HL-60 (cell line): ENCODE measurements around the gene FAM107B.
A peak's percentile ranks its signal among the peaks of the same experiment; 100 is the strongest.

Source experiments
- DNase-seq, 2 experiments: peaks; one replicate each; pipeline ENCODE4 v3.0.0-alpha.2; 2010 to 2020; ENCODE audit warnings: low read depth in 1 of 2, low spot score in 1 of 2
- H3K27ac ChIP-seq: fragments of 250-450 bp; sonication (Bioruptor Pico); replicated peaks from 2 replicates; pipeline ENCODE4 v1.5.1; 2020; ENCODE audit warnings: mild to moderate bottlenecking, moderate library complexity
- H3K27me3 ChIP-seq: fragments of 250-450 bp; sonication (Bioruptor Pico); 2 replicates; pipeline ENCODE4 v1.5.1; 2021; ENCODE audit warnings: mild to moderate bottlenecking, moderate library complexity; ENCODE audit not compliant: insufficient read depth, poor library complexity, severe bottlenecking
- H3K4me3 ChIP-seq: replicated peaks from 2 replicates; pipeline ENCODE4 v1.5.1; 2011; ENCODE audit warnings: mild to moderate bottlenecking, control low read depth, low read length; ENCODE audit not compliant: insufficient read depth
- GABPA ChIP-seq: IDR thresholded peaks from 2 replicates; pipeline ENCODE4 v1.6.1; 2012; ENCODE audit warnings: low read depth
- POLR2AphosphoS5 ChIP-seq: IDR thresholded peaks from 2 replicates; pipeline ENCODE4 v1.6.1; 2012; ENCODE audit warnings: low read depth
- SPI1 ChIP-seq: IDR thresholded peaks from 2 replicates; pipeline ENCODE4 v1.6.1; 2012; ENCODE audit warnings: low read depth, mild to moderate bottlenecking, borderline replicate concordance
- TF ChIP-seq, protein P1 (sequence below): IDR thresholded peaks from 2 replicates; pipeline ENCODE4 v1.6.1; 2012; ENCODE audit warnings: low read depth; ENCODE audit not compliant: insufficient replicate concordance
- TF ChIP-seq, protein P2 (sequence below): IDR thresholded peaks from one replicate; pipeline ENCODE4 v1.5.1; 2011; ENCODE audit warnings: low read length, control low read depth, inconsistent platforms; ENCODE audit not compliant: insufficient read depth

FAM107B gene

DNA sequence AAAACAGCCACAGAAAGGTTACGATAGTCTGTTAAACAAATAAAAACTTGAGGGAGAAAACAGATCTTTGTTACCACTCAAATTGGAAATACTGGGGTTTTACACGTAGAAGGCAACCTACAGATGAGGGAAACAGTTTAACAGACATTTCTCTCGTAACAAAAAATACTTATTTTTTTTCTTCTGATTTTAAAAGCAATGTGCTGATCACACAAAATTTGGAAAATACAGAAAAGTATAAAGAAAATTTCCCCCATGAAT, 211.7 kb downstream of the FAM107B start:
- Histone ChIP-seq H3K27ac (no peak overlapping the region), H3K4me3 (no peak overlapping the region), H3K27me3 (no peaks in the 10 kb centered on the region)
- TF ChIP-seq, protein P1, sequence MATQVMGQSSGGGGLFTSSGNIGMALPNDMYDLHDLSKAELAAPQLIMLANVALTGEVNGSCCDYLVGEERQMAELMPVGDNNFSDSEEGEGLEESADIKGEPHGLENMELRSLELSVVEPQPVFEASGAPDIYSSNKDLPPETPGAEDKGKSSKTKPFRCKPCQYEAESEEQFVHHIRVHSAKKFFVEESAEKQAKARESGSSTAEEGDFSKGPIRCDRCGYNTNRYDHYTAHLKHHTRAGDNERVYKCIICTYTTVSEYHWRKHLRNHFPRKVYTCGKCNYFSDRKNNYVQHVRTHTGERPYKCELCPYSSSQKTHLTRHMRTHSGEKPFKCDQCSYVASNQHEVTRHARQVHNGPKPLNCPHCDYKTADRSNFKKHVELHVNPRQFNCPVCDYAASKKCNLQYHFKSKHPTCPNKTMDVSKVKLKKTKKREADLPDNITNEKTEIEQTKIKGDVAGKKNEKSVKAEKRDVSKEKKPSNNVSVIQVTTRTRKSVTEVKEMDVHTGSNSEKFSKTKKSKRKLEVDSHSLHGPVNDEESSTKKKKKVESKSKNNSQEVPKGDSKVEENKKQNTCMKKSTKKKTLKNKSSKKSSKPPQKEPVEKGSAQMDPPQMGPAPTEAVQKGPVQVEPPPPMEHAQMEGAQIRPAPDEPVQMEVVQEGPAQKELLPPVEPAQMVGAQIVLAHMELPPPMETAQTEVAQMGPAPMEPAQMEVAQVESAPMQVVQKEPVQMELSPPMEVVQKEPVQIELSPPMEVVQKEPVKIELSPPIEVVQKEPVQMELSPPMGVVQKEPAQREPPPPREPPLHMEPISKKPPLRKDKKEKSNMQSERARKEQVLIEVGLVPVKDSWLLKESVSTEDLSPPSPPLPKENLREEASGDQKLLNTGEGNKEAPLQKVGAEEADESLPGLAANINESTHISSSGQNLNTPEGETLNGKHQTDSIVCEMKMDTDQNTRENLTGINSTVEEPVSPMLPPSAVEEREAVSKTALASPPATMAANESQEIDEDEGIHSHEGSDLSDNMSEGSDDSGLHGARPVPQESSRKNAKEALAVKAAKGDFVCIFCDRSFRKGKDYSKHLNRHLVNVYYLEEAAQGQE, result no peak
- no peak for TF ChIP-seq SPI1
- TF ChIP-seq GABPA, result no peak
- no peak for TF ChIP-seq POLR2AphosphoS5
- TF ChIP-seq, protein P2, sequence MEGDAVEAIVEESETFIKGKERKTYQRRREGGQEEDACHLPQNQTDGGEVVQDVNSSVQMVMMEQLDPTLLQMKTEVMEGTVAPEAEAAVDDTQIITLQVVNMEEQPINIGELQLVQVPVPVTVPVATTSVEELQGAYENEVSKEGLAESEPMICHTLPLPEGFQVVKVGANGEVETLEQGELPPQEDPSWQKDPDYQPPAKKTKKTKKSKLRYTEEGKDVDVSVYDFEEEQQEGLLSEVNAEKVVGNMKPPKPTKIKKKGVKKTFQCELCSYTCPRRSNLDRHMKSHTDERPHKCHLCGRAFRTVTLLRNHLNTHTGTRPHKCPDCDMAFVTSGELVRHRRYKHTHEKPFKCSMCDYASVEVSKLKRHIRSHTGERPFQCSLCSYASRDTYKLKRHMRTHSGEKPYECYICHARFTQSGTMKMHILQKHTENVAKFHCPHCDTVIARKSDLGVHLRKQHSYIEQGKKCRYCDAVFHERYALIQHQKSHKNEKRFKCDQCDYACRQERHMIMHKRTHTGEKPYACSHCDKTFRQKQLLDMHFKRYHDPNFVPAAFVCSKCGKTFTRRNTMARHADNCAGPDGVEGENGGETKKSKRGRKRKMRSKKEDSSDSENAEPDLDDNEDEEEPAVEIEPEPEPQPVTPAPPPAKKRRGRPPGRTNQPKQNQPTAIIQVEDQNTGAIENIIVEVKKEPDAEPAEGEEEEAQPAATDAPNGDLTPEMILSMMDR, result no peak
- no peak for DNase-seq

DNA sequence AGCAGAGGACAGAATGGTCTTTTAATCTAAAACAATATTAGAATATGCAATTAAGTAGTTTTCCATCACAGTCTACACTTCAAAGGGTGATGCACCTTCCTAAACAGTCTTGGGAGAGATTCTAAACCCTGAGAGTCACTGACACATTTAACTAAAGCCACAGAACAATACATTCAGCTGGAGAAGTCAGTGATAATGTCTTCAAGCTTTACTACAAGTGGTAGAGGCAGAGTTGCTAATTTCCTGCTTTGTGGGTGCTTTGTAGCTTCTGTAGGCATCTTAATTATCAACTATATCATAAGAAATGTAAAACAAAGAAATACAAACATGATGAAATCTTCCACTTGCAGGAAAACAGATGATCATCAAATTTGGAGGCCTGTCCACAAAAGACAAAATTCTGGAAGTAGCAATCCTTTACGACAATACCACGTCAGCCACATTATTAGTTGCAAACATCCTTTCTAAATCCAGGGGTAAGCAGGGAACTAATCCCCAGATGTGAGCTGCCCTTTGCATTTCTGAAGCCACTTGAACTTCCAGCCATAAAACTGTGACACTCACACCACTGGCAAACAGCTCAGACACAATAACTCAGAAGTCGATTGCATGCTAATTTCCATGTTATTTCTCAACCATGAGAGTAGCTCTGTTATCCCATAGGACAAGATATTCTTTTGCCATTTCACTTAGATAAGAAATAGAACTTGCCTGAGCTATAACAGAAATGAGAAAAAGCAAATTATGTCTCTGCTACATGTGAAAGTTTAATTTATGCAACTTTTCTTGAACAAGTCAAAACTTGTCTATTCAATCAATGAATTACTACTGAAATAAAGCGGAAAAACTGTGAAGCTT, 212.2 kb downstream of the FAM107B start:
- Histone ChIP-seq H3K4me3 (no peak overlapping the region), H3K27me3 (no peaks in the 10 kb centered on the region), H3K27ac (no peak overlapping the region; the same call in 1 of the 2 replicates)
- no peak for DNase-seq
- no peak for TF ChIP-seq GABPA
- TF ChIP-seq, protein P1, result no peak
- no peak for TF ChIP-seq POLR2AphosphoS5
- TF ChIP-seq SPI1, result no peak

DNA sequence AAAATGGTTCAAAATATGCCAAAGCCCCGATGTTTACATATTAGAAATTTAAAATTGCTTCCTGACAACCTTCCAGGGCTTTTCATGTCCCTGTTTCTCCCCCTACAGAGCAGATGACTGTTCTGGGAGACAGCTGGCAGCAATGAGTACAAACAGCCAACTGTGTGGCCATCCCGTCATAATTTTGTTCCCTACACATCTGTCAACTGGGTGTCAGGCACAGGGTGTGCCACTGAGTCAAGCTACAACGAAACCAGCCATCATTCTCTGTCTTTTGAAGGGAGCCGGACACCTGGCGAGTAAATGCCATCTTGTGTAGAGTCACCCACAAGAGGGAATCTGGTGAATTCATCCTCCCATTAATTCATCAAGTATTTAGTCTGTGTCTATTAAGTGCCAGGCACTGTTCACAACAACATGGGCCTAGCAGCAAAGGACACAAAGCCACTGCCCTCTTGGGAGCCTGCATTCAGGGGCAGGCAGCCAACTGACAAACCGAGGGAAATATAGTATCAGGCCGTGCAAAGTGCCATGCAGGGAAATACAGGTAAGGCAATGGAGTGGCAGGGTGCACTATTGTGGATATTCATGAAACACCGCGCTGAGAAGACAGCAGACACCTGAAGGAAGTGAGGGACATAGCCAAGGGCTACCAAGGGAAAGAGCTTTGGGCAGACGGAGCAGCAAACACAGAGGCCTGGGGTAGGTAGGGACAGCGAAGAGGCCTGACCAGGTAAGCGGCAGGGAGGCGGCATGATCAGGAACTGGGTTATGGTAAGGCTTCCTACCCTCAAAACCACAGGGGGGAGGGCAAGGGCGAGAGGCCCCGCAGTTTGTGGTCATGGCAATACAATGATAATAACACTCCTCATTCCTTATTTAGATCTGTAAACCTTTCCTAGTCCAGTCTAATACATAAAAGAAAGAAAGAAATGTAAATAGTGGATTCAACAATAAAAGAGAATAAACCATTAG, 213.6 kb downstream of the FAM107B start:
- DNase-seq, result peak in 1 of 2 experiments; percentile 49
- Histone ChIP-seq H3K27ac (peak overlapping the region; percentile 55), H3K27me3 (no peaks in the 10 kb centered on the region), H3K4me3 (no peak overlapping the region)
- TF ChIP-seq, protein P2, result no peak
- TF ChIP-seq, protein P1, result no peak
- no peak for TF ChIP-seq GABPA
- no peak for TF ChIP-seq POLR2AphosphoS5
- no peak for TF ChIP-seq SPI1
